Activated CD8-positive, alpha-beta memory T cell treated with anti-CD3 and anti-CD28 coated beads, Interleukin-2, amount 50 U/mL, for 1 hour (primary cell): Measurements from ENCODE around the gene HARBI1.
"Not testable (repeated sequence)": the region's sequence is repeated elsewhere in the genome, so short reads cannot be mapped to it uniquely, and the experiment has no call there.

Source experiments
- DNase-seq: peaks from one replicate; pipeline ENCODE4 v3.0.0-alpha.2; 2020; ENCODE audit errors: extremely low read depth

HARBI1 gene

DNA sequence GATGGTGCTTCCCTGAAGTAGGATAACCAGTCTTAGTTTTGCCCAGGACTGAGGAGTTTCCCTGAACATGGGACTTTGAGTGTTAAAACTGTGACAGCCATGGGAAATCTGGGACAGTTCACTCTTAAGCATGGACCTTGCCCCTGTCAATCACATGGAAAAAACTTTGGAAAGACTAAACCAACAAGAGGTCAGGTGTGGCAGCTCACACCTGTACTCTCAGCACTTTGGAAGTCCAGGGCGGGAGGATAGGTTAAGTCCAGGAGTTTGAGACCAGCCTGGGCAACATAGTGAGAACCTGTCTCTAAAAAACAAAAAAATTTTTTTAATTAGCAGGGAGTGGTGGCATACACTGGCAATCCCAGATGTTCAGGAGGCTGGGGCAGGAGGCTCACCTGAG is 19.9 kb downstream of the HARBI1 start:
- DNase-seq = no peak

DNA sequence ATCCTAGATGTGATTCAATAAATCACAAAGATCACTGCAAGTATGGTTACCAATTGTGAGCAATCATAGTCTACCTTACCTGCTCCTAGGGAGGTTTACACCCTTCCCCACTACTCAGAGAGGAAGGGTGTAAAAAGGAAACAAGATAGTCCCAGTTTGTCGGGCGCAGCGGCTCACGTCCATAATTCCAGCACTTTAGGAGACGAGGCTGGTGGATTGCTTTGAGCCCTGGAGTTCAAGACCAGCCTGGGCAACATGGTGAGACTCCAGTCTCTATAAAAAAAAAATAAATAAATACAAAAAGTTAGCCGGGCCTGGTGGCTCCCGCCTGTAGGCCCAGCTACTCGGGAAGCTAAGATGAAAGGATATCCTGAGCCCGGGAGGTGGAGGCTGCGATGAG is 22.2 kb downstream of the HARBI1 start:
- no peak for DNase-seq

DNA sequence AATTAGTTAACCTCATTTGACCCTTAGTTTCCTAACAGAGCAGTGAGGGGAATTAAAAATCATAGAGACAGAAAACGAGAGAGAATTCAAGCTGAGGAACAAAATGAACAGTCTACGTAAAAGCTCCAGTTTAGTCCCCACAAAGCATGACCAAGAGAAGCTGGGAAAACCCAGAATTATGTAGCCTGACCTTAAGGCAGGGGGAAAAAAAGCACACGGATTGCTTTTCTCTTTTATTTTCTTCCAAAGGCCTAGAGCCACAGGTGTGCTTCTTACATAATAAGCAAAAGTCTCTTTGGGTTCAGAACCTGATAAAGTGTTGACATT is 22.7 kb downstream of the HARBI1 start:
- DNase-seq = no peak

DNA sequence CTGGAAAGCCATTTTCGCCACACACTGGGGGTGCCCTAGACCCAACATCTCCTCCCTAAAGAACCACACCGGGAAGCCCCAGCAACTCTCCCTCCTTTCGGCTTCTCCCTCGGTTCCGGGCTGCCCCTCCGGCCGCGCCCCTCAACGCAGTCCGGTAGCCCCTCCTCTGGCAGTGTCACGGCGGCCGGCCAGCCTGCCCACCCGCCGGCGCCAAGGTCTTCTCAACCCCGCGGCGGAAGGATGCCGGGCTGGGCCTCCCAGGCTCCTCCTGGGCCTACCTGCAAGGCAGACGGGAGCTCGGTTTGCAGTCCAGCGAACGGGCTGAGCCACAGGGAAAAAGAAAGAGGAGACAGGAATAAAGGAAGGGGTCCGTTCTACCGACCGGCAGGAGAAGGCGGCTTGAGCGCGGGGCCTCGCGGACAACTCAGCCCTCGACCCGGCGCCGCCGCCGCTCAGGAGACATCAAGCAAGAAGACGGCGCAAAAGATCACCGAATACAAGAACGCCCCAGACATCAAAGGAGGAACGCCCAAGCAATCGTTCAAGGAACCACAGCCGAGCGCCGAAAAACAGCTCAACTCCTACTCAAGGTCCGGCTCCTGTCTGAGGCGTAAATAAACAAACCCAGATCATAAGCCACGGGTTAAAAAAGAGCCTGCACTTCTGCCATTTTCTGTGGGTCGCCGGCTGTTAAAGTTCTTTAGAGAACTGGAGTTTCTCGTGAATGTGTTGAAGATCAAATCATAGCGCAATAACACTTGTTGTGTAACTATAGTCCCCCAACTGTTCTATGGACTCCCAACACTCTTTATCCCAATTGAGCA is 23.3 kb downstream of the HARBI1 start, which contains the start of gene AMBRA1:
AMBRA1 (minus strand) TSS at position 474 of the 824 bp plus-strand sequence. CDS start 45,643 bp downstream, outside the sequence.
- DNase-seq = peak; percentile 63

DNA sequence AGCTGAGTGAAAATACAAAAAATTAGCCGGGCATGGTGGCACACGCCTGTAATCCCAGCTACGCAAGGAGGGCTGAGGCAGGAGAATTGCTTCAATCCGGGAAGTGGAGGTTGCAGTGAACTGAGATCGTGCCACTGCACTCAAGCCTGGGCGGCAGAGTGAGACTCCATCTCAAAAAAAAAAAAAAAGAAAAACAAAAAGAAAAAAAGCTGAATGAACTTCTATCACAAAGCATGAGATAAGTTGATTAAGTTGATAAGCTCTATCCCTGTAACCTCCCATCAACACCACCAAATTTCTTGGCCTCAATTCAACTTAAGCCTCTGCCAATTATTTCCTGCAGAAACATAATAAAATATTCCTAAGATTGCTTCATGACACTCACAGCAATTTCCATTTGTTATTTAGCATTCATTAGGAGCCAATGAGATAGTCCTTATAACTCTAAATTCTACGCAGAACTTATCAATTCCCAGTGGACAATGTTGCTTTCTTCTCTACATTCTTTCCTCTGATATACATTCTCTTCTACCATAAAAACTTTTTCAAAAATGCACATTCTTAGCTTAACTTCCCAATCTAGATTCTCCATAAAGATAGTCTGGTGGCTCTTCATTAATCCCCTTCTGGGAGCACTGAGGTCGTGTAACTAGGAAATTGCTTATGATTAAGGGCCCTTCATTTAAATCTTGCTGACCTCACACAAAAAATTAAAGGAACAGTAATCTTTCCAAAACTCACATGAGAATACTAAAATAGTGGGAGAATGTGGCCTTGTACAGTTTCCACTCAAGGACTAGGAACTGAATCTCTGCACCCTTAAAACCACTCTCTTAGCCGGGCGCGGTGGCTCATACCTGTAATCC is 26.1 kb downstream of the HARBI1 start:
- DNase-seq = no peak

DNA sequence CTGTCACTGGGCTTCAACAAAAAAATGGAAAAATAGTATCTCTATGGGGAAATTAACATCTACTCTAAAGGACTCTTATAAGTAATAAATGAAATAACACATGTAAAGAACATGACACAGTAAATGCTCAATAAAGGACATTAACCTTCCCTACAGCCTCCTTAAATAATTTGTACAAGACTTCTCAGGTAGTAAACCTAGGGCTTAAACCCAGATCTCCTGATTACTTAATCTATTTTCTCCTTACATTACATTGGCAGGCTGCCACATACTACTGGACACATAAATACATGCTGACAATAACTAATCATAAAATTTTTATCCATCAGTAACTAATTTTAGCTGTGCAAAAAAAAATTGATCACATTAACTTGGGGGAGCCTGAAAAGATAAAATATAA is 28.1 kb downstream of the HARBI1 start:
- DNase-seq = no peak

DNA sequence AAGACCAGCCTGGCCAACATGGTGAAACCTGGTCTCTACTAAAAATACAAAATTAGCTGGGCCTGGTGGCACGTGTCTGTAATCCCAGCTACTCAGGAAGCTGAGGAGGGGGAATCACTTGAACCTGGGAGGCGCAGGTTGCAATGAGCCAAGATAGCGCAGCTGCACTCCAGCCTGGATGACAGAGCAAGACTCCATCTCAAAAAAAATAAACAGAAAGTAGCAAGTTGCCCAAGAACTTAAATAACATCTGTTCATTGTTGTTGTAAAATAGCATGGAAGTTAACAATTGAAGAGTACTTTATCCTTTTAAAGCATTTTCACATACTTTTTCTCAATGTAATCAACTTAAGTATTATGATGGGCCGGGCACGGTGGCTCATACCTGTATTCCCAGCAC is 28.9 kb downstream of the HARBI1 start:
- DNase-seq = no peak

DNA sequence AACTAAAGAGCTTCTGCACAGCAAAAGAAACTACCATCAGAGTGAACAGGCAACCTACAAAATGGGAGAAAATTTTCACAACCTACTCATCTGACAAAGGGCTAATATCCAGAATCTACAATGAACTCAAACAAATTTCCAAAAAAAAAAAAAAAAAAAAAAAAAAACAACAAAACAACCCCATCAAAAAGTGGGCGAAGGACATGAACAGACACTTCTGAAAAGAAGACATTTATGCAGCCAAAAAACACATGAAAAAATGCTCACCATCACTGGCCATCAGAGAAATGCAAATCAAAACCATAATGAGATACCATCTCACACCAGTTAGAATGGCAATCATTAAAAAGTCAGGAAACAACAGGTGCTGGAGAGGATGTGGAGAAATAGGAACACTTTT is 33.5 kb downstream of the HARBI1 start:
- DNase-seq = not testable (repeated sequence)

DNA sequence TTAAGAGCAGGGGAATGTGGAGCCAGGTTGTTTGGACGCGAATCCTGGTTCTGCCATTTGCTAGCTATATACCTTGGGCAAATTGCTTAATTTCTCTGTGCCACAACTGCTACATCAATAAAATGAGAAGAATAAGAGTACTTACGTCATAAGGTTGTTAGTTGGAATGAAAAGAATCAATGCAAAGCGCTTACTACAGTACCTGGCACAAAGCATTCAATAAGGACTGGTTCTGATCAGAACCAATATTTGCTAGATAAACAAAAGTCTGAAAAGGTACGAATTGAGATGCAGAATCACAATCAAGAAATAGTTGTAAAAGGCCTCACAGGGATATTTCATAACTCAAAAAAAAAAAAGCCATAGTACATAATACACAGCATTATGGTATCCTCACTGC is 34.4 kb downstream of the HARBI1 start:
- DNase-seq = no peak

DNA sequence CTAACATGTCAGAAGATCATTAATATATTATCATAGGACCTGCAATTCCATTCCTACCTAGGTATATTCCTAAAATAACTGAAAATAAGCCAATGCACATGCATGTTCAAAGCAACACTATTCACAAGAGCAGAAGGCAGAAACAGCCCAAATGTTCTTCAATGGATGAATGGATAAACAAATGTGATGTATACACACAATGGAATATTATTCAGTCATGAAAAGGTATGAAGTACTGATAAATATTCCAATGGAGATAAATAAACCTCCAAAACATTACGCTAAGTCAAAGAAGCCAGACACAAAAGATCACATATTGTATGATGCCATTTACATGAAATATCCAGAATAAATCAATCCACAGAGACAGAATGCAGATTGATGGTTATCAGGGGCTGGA is 40.0 kb downstream of the HARBI1 start:
- no peak for DNase-seq

DNA sequence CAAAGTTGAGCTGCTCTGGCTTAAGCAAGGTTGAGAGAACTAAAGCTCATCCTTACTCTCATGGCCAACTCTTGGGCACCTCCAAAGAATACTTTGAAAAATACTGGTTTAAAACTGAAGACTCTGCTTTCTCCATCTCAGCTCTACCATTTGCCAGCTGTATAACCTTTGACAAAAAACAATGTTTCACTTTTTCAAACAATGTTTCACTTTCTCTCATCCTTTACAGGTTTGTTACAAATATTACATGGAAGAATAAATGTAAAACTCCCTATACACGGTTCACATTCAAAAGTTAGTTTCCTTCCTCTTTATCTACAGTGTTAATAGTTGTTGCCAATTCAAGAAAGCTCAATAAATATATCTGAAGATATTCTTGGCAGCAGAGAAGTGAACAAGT is 42.4 kb downstream of the HARBI1 start:
- DNase-seq = no peak

DNA sequence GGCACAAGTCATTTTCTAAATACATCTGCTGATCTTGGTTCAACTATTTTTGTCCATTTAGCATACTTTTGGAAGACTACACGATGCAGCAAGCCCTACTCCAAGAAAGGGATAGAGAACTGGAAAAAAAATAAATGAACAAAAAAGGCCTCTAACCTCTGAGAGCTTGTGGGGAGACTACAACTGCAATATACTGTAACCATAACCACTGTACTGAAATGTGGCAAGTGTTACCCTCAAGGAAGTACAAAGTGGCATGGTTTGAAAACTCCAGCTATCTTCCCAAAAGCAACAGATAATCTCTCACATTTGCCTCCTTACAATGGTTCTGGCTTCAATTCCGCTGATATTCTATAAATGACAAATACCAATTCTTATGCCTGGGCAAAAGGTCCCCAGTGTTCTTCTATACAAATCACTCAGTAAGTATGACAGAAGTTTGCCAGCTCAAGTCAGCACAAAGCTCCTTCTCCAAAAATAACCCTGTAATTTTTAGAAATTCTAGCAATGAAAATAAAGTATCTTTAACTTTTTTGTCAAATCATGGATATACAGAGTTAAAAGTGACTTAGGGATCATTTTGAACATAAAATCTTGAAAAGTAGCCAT is 46.1 kb downstream of the HARBI1 start:
- no peak for DNase-seq

DNA sequence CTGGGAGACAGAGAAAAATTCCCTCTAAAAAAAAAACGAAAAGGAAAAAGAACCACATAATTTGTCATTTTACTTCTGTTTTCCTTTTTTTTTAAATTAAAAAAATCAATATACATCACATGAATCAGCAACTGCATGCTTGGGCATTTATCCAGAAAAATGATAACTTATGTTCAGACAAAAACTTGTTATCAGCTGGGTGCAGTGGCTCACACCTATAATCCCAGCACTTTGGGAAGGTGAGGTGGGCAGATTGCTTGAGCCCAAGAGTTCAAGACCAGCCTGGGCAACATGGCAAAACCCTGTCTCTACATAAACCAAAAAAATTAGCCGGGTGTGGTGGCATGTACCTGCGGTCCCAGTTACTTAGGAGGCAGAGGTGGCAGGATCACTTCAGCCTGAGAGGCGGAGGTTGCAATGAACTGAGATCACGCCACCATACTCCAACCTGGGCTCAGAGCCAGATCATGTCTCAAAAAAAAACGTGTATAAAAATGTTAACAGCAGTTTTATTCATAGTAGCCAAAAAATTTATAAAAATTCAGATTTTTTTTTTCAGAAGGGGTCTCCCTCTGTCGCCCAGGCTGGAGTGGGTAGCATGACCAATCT is 51.7 kb downstream of the HARBI1 start:
- DNase-seq = no peak

DNA sequence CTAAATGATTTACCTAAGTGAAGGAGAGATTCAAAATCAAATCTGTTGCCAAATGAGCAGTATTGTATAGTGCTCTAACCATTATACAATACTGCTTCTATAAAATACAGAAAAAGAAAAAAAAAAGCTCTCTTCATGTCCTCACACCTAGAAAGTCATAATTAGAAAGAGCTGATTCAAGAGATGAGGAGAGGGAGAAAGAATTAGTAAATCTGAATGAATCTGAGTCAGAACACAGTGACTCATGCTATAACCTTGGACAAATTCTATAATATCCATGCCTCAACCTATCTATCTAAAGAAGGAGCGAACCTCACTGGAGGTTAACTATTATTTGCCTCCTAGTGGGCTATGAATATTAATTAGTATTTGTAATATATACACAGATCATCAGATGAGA is 52.6 kb downstream of the HARBI1 start:
- DNase-seq = no peak

DNA sequence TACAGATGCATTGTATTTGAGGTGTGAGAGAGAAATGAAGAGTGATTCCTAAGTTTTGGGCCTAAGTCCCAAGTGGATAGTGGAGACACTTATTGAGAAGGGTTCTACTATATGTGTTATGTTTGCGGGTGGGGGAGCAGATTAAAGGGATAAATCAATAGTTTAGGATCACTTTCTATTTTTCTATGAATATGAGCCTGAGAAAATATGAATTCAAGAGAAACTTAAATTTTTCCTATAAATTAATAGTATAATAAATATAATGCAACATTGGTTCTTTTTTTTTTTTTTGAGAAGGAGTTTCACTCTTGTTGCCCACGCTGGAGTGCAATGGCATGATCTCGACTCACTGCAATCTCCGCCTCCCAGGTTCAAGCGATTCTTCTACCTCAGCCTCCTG is 54.5 kb downstream of the HARBI1 start:
- no peak for DNase-seq

DNA sequence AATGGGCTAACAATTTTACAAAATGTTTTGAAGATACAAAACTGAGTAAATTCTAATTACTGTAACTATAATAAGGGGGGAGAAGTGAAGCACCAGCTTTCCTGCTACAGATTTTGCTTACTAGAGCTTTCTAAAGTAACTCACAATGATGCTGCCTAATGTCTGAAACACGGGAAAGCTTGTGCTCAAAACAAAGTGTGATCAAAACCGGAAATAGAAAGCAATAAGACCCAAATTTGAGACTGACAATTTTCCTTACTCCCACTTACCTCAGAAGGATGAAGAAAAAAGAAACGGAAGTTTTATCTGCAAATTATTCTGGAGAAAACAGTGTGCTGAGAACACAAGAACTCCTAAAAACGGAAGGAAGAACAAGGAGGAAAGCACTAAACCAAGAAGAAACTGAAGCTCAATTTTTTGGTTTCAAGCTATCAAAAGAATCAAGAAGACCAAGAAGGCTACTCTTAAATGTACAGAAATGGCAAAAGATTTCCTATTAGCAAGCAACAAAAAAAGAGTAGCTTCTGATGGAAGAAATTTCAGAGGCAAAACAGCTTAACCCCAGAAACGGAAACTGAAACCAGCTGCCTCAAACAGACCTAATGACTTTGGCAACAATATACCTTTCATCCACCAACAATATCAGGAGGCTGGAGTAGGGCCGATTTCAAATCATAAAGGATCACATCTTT is 56.6 kb downstream of the HARBI1 start:
- no peak for DNase-seq

DNA sequence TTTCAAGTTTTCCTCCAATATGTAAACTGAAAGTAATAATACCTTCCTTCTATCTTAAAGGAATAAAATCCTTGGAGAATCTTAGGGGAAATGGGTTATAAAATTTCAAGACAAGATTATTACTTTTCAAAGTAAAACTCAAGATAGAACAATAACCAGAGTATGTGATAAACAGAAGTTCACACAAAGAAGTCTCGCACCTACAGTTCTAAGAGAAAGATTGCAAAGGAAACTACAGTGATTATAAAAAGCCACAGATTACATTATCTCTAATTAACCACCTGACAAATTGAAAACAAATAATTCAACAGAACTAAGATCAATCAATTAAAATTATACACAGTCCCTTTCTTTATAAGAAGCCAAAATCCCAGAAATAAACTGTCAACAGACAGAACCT is 57.2 kb downstream of the HARBI1 start:
- no peak for DNase-seq

DNA sequence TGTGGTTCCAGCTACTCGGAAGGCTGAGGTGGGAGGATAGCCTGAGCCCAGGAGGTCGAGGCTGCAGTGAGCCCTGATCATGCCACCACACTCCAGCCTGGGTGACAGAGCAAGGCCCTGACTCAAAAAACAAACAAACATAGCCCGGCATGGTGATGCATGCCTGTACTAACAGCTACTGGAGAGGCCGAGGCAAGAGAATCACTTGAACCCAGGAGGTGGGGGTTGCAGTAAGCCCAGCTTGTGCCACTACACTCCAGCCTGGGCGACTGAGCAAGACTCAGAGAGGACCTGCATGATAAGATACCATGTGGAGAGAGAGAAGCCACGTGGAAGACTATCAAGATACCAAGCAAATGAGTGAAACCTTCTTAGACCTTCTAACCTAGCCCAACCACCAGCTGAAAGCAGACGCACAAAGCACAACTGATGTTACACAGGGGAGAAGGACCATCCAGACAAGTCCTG is 59.3 kb downstream of the HARBI1 start:
- DNase-seq = no peak

DNA sequence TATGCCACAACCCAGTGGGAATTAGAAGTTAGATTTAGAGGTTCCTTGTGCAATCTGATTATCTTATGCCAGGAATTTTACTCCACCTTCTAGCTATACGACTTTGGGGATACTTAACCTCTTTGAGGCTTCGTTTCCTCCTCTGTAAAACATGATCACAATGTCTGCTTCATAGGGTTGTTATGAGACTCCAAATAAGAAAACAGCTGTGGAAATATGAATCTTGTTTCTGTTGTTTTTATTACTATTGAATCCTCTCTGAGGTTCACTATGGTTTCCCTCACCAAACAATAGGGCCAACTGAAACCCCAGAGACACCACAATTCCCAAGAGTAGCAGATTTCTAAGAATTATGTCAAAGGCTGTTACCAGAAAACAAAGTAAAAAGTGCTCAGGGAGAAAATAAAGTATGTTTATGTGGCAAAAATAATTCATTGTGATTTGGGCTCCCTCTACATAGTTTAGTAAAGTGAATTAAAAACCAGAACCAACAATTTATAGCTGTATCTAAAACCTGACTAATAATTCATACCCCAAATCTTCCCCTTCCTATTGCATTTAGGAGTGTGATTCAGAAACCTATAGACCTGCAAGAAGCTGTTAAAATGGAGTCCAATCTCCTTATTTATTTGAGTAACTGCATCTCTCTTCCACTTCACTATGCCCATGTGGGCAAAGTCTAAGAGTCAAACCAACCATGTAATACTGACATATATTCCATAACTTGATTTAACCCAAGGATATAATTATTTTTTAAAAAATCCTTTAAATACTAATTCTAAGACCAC is 61.6 kb downstream of the HARBI1 start:
- DNase-seq = no peak

DNA sequence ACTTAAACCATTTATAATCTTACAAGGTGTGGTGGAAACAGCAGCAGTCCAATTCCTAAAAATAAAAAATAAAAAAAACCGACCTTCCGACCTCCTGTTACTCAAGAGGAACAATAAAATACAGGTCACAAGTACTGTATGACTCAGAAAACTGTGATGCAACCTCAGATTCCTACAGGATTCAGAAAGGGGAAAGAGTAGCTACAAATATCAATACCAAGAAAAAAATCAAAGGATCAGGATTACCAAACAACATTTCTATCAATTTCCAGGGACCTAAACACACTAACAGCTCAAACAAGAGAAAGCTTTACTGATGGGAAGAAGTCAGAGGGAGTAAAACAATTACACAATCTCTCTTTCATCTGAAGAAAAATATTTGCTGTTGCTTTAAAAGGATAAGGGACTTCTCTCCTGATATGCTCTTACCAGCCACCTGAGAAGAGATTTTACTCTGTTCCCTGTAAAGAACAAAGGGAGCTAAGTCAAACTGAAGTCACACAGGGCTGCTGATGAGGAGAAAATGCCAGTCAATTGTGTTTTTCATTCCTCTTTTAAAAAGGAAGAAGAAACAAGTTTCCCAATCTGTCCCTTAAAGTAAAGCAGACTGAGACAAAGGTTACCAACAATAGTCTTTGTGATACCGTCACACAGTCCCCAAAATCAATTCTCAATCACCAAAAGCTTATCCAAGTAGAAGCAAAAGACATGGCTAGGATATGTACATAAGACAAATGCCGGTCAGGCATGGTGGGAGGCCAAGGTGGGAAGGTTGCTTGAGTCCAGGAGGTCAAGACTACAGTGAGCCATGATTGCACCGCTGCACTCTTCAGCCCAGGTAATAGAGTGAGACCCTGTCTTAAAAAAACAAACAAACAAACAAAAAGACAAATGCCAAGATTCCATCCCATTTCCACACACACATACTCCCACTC is 62.5 kb downstream of the HARBI1 start:
- no peak for DNase-seq
